Transverse colon (tissue), 4 donors: ENCODE results near the gene ZNF683. TPM values are rescaled to one million over a fixed set of nuclear protein-coding genes. Genes with fewer than 3 reads are reported as not detected.

ENCODE experiments used
- DNase-seq: peaks from one replicate; pipeline ENCODE4 v3.0.0-alpha.2; 2019
- H3K27ac ChIP-seq, 4 donors: fragments of 200-600 bp; sonication (generic); 2 replicates each; pipeline ENCODE4 v1.5.1; 2016 to 2018; ENCODE audit warnings: inconsistent platforms in 4 of 4
- H3K27me3 ChIP-seq: fragments of 200-600 bp; sonication (generic); 2 replicates; pipeline ENCODE4 v1.5.1; 2017; ENCODE audit warnings: inconsistent platforms
- H3K36me3 ChIP-seq, 4 donors: fragments of 200-600 bp; sonication (generic); 2 replicates each; pipeline ENCODE4 v1.5.1; 2017 to 2019; ENCODE audit warnings: inconsistent platforms in 4 of 4
- H3K4me1 ChIP-seq, 4 donors: fragments of 200-600 bp; sonication (generic); 2 replicates each; pipeline ENCODE4 v1.5.1; 2017 to 2020; ENCODE audit warnings: inconsistent platforms in 4 of 4
- H3K4me3 ChIP-seq, 4 donors: fragments of 200-600 bp; sonication (generic); 1 replicate in 1 of 4; 2 replicates in 3 of 4; pipeline versions ENCODE4 v1.5.1 to v1.6.1; 2017 to 2019; ENCODE audit warnings: inconsistent platforms in 4 of 4
- H3K9me3 ChIP-seq, 2 donors: fragments of 200-600 bp; sonication (generic); 2 replicates each; pipeline ENCODE4 v1.5.1; 2017 to 2019; ENCODE audit warnings: inconsistent platforms in 2 of 2
- CTCF ChIP-seq, 5 experiments: fragments of 200-600 bp in 3 of 5; fragments of 450-650 bp in 2 of 5; sonication (generic) in 3 of 5; IDR thresholded peaks; 1 replicate in 2 of 5; 2 replicates in 3 of 5; pipeline ENCODE4 v1.5.1; 2016 to 2017; ENCODE audit warnings: antibody characterized with exemption in 5 of 5, inconsistent platforms in 3 of 5, mild to moderate bottlenecking in 2 of 5, moderate library complexity in 1 of 5
- EP300 ChIP-seq: sonication (generic); formaldehyde crosslinking; IDR thresholded peaks from one replicate; pipeline ENCODE4 v1.6.1; 2017; ENCODE audit warnings: antibody characterized with exemption, low read depth
- POLR2A ChIP-seq: fragments of 450-650 bp; IDR thresholded peaks from one replicate; pipeline ENCODE4 v1.6.1; 2016; ENCODE audit warnings: antibody characterized with exemption, mild to moderate bottlenecking, moderate library complexity
- POLR2AphosphoS5 ChIP-seq, 3 donors: sonication (generic); formaldehyde crosslinking; IDR thresholded peaks; one replicate each; pipeline ENCODE4 v1.6.1; 2016; ENCODE audit warnings: antibody characterized with exemption in 3 of 3
- WGBS, 2 donors: methylation state at CpG; one replicate each; pipeline ENCODE4 v1.1.5; 2018; ENCODE audit warnings: low coverage in 1 of 2; 5-methylcytosine and 5-hydroxymethylcytosine counted together
- in situ Hi-C, 4 donors: fragments of 200-750 bp; cut with MboI; loops; one replicate each; pipeline versions ENCODE4 v1.15.0 to v1.15.1; 2017; ENCODE audit warnings: low sequenced_read_pairs in 3 of 4, low pct_ligation_motif_present in 1 of 4, low pct_unique_long_range_greater_than_20kb in 1 of 4
- intact Hi-C: fragments of 100-400 bp; cut with DNase I; formaldehyde crosslinking; loops from one replicate; pipeline ENCODE4 v1.15.1; 2023; ENCODE audit warnings: low total_unique reads
- total RNA-seq, 4 donors: library from RNA; depleted of rRNA; stranded (reverse); fragments of >200 nt; gene quantifications; one replicate each; pipeline ENCODE4 v1.1.0, GENCODE V29; 2016

ZNF683 gene
- total RNA-seq, 4 donors from 2014 or later, result not detected

GRCh38 chr1:26350701-26351589 lies 21.6 kb downstream of the ZNF683 start:
- 81 to 94% methylated on average over 5 to 9 of the region's 9 CpGs for WGBS, 2 donors
- Histone ChIP-seq H3K27me3 (no peaks in the 10 kb centered on the region), H3K27ac (peak overlapping the region in 2 of 4 donors; percentile 53 to 56), H3K4me3 (peak overlapping the region in 1 of 4 donors; percentile 8), H3K36me3 (no peaks in the 10 kb centered on the region), H3K9me3 (no peaks in the 10 kb centered on the region), H3K4me1 (peaks cover 0 to 24% (median 18%) of the 10 kb centered on the region in 4 donors)
- TF ChIP-seq POLR2AphosphoS5 (IDR thresholded peaks at IDR 0.05) (peak in 1 of 3 donors; percentile 33), POLR2A (no peak), EP300 (no peak), CTCF (IDR thresholded peaks at IDR 0.05) (no peak)
- peak; percentile 63 for DNase-seq
- in situ Hi-C loops, result no loop called here
- intact Hi-C loops, result no loop called here

- Histone ChIP-seq H3K27ac (no peak overlapping the region), H3K4me3 (no peak overlapping the region), H3K9me3 (no peaks in the 10 kb centered on the region), H3K4me1 (peaks cover 0 to 24% (median 18%) of the 10 kb centered on the region in 4 donors), H3K27me3 (no peaks in the 10 kb centered on the region), H3K36me3 (no peaks in the 10 kb centered on the region)
- intact Hi-C loops (no loop called here), in situ Hi-C loops (no loop called here)
- DNase-seq, result no peak
- TF ChIP-seq EP300 (no peak), POLR2A (no peak), POLR2AphosphoS5 (IDR thresholded peaks at IDR 0.05) (no peak), CTCF (IDR thresholded peaks at IDR 0.05) (no peak)
- 62 to 100% methylated on average over 1 to 2 of the region's 2 CpGs for WGBS, 2 donors
Measured at GRCh38 chr1:26350343-26350700, 22.2 kb downstream of the ZNF683 start.

GRCh38 chr1:26349877-26350244 lies 22.7 kb downstream of the ZNF683 start:
- no peaks in the 10 kb centered on the region for H3K9me3 ChIP-seq
- WGBS, 2 donors, result 91% methylated on average over 5 of the region's 5 CpGs; no CpG with 5 or more reads in 1 of the 2 donors
- peaks cover 0 to 21% (median 15%) of the 10 kb centered on the region in 4 donors for H3K4me1 ChIP-seq
- no peaks in the 10 kb centered on the region for H3K36me3 ChIP-seq
- H3K27me3 ChIP-seq, result no peaks in the 10 kb centered on the region
- in situ Hi-C loops (no loop called here), intact Hi-C loops (no loop called here)
- no peak for DNase-seq
- no peak overlapping the region for H3K4me3 ChIP-seq
- TF ChIP-seq CTCF (IDR thresholded peaks at IDR 0.05) (no peak), EP300 (no peak), POLR2AphosphoS5 (IDR thresholded peaks at IDR 0.05) (no peak), POLR2A (no peak)
- no peak overlapping the region for H3K27ac ChIP-seq

- no peak overlapping the region for H3K4me3 ChIP-seq
- 76 to 80% methylated on average over 6 to 7 of the region's 7 CpGs for WGBS, 2 donors
- no peak for DNase-seq
- no peaks in the 10 kb centered on the region for H3K9me3 ChIP-seq
- intact Hi-C loops, result no loop called here
- peaks cover 0 to 16% (median 9%) of the 10 kb centered on the region in 4 donors for H3K4me1 ChIP-seq
- H3K27me3 ChIP-seq, result no peaks in the 10 kb centered on the region
- in situ Hi-C loops, result no loop called here
- H3K27ac ChIP-seq, result no peak overlapping the region
- no peaks in the 10 kb centered on the region for H3K36me3 ChIP-seq
- TF ChIP-seq POLR2A, result no peak
- TF ChIP-seq POLR2AphosphoS5 (IDR thresholded peaks at IDR 0.05), result no peak
- no peak for TF ChIP-seq EP300
- no peak for TF ChIP-seq CTCF (IDR thresholded peaks at IDR 0.05)
Measured at GRCh38 chr1:26349188-26349876, 23.2 kb downstream of the ZNF683 start.
